ENCODE measurements around the gene OR1D5.

GRCh38 chr17:3037259-3037658 is 26.1 kb downstream of the OR1D5 start:
- TF ChIP-seq, protein P1, sequence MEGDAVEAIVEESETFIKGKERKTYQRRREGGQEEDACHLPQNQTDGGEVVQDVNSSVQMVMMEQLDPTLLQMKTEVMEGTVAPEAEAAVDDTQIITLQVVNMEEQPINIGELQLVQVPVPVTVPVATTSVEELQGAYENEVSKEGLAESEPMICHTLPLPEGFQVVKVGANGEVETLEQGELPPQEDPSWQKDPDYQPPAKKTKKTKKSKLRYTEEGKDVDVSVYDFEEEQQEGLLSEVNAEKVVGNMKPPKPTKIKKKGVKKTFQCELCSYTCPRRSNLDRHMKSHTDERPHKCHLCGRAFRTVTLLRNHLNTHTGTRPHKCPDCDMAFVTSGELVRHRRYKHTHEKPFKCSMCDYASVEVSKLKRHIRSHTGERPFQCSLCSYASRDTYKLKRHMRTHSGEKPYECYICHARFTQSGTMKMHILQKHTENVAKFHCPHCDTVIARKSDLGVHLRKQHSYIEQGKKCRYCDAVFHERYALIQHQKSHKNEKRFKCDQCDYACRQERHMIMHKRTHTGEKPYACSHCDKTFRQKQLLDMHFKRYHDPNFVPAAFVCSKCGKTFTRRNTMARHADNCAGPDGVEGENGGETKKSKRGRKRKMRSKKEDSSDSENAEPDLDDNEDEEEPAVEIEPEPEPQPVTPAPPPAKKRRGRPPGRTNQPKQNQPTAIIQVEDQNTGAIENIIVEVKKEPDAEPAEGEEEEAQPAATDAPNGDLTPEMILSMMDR (IDR thresholded peaks at IDR 0.05; ENCODE audit: insufficient read depth, low read depth, low read length), result no peak
- TF ChIP-seq EZH2 (IDR thresholded peaks at IDR 0.05; ENCODE audit: insufficient read depth, low read length), result no peak
